EL (cell line): Measurements from ENCODE around the gene PEA15.
A peak's percentile ranks its signal among the peaks of the same experiment; 100 is the strongest.

ENCODE experiments used
- DNase-seq: peaks from one replicate; pipeline ENCODE4 v3.0.0-alpha.2; 2016

Gene PEA15

DNA sequence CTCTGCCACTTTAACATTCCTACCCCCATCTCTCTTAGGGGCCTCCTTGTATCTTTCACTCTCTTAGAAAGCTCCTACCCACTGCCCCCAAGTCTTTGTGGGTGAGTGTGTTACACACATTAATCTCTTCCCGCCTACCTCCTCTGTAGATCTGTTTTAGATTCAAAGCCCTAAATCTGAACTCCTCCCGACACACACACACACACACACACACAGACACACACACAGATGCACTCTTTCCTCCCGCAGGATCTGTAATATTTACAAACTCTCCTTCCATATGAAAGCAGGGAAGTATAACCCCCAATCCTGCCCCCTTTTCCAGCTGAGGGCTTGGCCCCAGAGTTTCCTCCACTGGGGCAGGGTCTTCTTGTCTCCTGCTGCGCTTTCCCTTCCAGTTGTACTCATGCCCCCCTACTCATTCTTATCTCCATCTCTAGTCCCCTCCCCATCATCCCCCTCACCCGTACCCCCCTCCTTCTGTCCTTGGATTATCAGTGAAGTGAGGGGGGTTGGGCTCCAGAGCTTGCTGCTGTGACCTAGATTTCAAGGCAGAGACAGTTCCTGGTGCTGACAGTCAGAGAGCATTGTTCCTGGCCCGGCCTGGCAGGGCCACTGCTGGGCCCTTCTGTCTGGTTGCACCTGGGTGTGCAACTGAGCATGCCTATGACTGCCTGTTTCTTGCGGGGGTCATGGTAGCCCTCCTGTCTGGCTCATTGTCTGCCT, 4.3 kb downstream of the PEA15 start:
- DNase-seq, result no peak

- no peak for DNase-seq
Observed at GRCh38 chr1:160210561-160210960, 5.4 kb downstream of the PEA15 start.

GRCh38 chr1:160211046-160211790, 6.0 kb downstream of the PEA15 start:
- DNase-seq, result no peak

GRCh38 chr1:160214481-160215140, 9.4 kb downstream of the PEA15 start:
- no peak for DNase-seq

- DNase-seq, result no peak
Observed at GRCh38 chr1:160216301-160216700, 11.1 kb downstream of the PEA15 start.

- no peak for DNase-seq
Observed at GRCh38 chr1:160217481-160218051, 12.4 kb downstream of the PEA15 start.

- DNase-seq, result peak; percentile 82
Observed at GRCh38 chr1:160219062-160219929, 14.1 kb downstream of the PEA15 start.

DNA sequence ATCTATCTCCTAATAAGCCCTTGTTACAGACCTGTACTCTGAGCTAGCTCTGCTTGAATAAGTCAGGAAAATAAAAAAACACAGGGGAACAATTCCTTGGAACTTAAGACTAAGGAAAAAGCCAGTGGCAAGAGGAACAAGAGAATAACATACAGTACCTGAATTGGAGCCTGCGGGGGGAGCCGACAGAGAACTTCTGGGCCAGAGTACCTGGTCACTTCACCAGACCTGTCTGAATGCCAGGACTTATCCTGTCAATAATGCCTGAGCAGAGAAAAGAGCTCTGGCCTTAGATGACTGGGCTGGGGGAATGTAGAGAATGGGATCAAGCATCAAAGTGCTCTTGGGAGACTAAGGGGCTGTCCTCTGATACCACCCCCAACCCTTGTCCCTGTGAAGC, 15.1 kb downstream of the PEA15 start:
- no peak for DNase-seq

DNA sequence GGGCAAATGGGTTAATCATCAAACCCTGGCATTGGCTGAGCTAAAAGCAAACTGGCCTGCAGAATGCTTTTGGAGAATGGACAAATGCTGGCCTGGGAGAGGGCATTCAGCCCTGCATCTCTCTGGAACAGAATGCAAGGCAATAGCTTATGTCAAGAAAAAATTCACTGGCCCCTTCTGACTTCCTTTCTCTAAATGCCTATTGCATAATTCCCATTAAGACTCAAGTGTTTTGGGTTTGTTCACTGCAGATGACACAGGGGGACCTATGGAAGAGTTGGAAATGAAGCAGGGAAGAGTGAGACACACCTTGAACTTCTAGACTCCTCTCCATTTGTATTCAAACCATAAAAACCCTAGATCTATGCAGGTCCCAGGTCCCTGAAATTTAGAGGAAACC, 15.9 kb downstream of the PEA15 start:
- no peak for DNase-seq

DNA sequence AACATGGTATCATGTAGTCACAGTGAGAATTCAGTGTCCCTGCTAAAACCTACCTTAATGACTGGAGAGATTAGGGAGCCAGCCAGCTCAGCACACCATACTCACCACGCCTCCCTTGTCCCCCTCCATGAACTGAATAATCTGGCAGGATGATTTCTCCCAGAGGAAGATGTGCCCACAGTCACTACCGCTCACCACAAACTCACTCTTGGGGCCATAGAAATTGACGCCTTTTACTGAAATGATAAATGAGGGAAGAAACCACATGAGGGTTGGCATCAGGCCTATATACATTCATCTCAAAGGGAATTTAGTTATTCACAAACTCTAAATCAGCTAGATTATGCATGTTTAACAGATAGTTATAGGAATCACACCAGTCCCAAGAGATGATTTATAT, 17.4 kb downstream of the PEA15 start:
- no peak for DNase-seq

GRCh38 chr1:160224606-160225005, 19.4 kb downstream of the PEA15 start:
- no peak for DNase-seq

GRCh38 chr1:160225345-160225744, 20.2 kb downstream of the PEA15 start:
- no peak for DNase-seq

DNA sequence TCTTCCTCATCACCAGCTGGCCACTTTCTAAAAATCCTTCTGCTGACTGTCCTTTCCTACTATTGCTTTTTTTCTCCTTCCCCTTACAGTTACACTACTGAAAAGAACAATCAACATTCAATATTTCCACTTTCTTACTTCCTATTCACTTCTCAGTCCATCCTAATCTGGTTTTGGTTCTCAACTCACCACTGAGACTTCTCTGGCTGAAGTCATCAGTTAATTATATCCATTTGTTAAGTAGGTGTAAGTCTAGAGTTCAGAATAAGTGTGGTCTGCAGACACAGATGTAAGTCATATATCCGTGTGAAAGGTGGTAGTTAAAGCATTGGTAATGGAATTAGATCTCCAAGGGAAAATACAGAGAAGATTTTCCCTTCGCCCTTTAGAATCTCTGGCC, 21.4 kb downstream of the PEA15 start:
- no peak for DNase-seq

- no peak for DNase-seq
Observed at GRCh38 chr1:160227034-160227433, 21.9 kb downstream of the PEA15 start.

- DNase-seq, result no peak
Observed at GRCh38 chr1:160227561-160227960, 22.4 kb downstream of the PEA15 start.

DNA sequence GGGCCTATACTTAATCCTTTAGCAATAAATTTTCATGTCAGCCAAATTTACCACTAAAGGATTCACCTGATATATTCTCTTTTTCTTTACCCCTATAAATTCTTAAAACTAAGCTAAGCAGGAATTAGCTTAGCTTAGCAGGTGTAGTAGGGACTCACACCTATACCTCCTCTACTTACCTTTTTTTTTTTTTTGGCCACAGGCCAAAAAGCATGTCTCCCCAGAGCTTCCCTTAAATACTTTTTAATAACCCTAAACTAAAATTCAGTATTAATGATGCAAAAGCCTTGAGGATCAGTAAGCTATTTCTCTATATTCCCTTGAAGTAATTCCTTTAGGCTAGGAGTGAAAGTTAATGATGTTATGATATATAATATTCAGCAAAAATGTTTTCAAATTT, 23.2 kb downstream of the PEA15 start:
- DNase-seq, result no peak

GRCh38 chr1:160232911-160233310, 27.7 kb downstream of the PEA15 start:
- DNase-seq, result no peak

DNA sequence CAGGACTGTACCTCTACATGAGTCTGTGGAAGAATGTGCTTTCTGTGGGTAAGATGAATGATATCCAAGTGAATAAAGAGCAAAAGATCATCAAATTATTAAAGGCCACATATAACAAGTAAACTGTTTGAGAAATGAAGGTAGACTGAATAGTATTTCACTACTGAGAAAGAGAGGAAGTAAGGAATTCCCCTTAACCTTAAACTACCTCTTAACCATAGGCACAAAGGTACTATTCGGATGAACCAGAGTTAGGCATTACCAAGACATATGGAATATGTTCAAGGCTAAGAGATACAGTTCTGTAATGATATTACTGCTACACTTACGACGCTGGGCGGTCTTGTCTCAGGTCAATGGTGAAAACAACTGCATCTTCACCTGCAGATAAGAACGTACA, 31.6 kb downstream of the PEA15 start:
- no peak for DNase-seq

- DNase-seq, result no peak
Observed at GRCh38 chr1:160237558-160237957, 32.4 kb downstream of the PEA15 start.

- no peak for DNase-seq
Observed at GRCh38 chr1:160238408-160238807, 33.2 kb downstream of the PEA15 start.

DNA sequence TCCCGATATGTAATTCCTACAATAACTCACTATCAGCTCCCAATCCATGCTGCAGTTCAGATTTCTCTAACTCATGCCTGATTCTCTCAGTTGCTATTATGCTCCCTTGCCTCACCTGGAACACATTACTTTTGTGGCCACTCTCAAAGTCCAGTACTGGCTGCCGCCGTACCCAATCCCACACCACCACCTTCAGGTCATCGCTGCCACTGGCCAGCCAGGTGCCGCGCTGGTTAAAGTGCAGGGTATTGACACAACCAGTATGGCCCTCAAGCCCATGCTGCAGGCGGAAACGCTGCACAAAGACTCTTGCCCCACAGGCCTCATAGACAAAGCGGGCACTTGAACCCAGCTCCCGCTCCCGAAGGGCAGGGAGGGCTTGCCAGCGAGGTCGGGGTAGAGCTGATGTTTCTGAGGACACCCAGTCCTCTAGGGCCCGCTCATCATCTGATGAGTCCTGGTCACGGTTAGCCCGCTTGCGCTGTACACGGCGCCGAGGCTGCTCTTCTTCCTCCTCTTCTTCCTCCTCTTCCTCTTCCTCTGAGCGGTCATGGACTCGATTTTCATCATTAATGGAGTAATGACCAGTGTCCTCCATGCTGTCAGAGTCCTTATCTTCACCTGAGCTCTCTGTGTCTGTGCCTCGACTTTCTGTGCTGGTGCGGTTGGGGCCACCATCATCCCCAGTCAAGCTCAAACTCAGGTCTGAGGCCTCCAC, 34.6 kb downstream of the PEA15 start:
- no peak for DNase-seq

GRCh38 chr1:160243767-160244166, 38.6 kb downstream of the PEA15 start:
- no peak for DNase-seq
